ENCODE measurements around the gene TARS1. TPM values are rescaled to one million over a fixed set of nuclear protein-coding genes. Genes with fewer than 3 reads are reported as not detected.

The TARS1 gene
- total and polyA plus RNA-seq, 2 of the 8 experiments (the other 6 are each of a cell fraction or from before 2014, with no cell fraction given), result 94.4 to 445 TPM

DNA sequence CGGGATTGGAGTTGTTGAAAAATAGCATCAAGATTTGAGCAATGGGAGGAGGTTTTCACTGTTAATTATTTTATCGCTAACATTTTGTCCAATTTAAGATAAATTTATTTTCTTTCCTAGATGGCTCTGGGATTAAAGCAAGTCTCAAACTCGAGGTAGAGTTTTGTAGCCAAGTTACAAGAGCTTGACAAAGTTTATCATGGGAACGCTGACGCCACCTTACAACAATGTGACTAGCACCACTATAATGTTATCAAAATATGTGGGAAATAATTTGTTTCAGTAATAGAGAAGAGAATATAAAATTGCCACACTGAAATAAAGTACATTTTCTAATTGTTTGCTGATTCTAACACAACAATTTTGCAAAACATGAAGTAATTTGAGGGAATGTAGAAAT lies 19.8 kb upstream of the TARS1 start (continued):
- TF ChIP-seq, protein P1, sequence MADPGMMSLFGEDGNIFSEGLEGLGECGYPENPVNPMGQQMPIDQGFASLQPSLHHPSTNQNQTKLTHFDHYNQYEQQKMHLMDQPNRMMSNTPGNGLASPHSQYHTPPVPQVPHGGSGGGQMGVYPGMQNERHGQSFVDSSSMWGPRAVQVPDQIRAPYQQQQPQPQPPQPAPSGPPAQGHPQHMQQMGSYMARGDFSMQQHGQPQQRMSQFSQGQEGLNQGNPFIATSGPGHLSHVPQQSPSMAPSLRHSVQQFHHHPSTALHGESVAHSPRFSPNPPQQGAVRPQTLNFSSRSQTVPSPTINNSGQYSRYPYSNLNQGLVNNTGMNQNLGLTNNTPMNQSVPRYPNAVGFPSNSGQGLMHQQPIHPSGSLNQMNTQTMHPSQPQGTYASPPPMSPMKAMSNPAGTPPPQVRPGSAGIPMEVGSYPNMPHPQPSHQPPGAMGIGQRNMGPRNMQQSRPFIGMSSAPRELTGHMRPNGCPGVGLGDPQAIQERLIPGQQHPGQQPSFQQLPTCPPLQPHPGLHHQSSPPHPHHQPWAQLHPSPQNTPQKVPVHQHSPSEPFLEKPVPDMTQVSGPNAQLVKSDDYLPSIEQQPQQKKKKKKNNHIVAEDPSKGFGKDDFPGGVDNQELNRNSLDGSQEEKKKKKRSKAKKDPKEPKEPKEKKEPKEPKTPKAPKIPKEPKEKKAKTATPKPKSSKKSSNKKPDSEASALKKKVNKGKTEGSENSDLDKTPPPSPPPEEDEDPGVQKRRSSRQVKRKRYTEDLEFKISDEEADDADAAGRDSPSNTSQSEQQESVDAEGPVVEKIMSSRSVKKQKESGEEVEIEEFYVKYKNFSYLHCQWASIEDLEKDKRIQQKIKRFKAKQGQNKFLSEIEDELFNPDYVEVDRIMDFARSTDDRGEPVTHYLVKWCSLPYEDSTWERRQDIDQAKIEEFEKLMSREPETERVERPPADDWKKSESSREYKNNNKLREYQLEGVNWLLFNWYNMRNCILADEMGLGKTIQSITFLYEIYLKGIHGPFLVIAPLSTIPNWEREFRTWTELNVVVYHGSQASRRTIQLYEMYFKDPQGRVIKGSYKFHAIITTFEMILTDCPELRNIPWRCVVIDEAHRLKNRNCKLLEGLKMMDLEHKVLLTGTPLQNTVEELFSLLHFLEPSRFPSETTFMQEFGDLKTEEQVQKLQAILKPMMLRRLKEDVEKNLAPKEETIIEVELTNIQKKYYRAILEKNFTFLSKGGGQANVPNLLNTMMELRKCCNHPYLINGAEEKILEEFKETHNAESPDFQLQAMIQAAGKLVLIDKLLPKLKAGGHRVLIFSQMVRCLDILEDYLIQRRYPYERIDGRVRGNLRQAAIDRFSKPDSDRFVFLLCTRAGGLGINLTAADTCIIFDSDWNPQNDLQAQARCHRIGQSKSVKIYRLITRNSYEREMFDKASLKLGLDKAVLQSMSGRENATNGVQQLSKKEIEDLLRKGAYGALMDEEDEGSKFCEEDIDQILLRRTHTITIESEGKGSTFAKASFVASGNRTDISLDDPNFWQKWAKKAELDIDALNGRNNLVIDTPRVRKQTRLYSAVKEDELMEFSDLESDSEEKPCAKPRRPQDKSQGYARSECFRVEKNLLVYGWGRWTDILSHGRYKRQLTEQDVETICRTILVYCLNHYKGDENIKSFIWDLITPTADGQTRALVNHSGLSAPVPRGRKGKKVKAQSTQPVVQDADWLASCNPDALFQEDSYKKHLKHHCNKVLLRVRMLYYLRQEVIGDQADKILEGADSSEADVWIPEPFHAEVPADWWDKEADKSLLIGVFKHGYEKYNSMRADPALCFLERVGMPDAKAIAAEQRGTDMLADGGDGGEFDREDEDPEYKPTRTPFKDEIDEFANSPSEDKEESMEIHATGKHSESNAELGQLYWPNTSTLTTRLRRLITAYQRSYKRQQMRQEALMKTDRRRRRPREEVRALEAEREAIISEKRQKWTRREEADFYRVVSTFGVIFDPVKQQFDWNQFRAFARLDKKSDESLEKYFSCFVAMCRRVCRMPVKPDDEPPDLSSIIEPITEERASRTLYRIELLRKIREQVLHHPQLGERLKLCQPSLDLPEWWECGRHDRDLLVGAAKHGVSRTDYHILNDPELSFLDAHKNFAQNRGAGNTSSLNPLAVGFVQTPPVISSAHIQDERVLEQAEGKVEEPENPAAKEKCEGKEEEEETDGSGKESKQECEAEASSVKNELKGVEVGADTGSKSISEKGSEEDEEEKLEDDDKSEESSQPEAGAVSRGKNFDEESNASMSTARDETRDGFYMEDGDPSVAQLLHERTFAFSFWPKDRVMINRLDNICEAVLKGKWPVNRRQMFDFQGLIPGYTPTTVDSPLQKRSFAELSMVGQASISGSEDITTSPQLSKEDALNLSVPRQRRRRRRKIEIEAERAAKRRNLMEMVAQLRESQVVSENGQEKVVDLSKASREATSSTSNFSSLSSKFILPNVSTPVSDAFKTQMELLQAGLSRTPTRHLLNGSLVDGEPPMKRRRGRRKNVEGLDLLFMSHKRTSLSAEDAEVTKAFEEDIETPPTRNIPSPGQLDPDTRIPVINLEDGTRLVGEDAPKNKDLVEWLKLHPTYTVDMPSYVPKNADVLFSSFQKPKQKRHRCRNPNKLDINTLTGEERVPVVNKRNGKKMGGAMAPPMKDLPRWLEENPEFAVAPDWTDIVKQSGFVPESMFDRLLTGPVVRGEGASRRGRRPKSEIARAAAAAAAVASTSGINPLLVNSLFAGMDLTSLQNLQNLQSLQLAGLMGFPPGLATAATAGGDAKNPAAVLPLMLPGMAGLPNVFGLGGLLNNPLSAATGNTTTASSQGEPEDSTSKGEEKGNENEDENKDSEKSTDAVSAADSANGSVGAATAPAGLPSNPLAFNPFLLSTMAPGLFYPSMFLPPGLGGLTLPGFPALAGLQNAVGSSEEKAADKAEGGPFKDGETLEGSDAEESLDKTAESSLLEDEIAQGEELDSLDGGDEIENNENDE (IDR thresholded peaks at IDR 0.05; ENCODE audit: insufficient replicate concordance, low read length), result no peak
- TF ChIP-seq BCL11A (IDR thresholded peaks at IDR 0.05; ENCODE audit: low read depth in 2 of 2, low read length in 2 of 2), result no peak
- TF ChIP-seq POLR2AphosphoS5 (IDR thresholded peaks at IDR 0.05; ENCODE audit: low read depth, low read length), result no peak
- TF ChIP-seq POU5F1 (IDR thresholded peaks at IDR 0.05; ENCODE audit: low read depth, low read length), result no peak
- no peak for TF ChIP-seq CBX8 (IDR thresholded peaks at IDR 0.05; ENCODE audit: borderline replicate concordance, low read depth, low read length)
- no peak for TF ChIP-seq TAF7 (optimal IDR thresholded peaks at IDR 0.05; ENCODE audit: borderline replicate concordance, low read depth, low read length)
- TF ChIP-seq SIN3A (conservative IDR thresholded peaks at IDR 0.05 in 1 of 2, IDR thresholded peaks at IDR 0.05 in 1 of 2; ENCODE audit: low read depth in 1 of 2, low read length in 2 of 2), result no peak
